ENCODE data around the gene DEFB127.

The DEFB127 gene

GRCh38 chr20:142290-142689 is 15.0 kb upstream of the DEFB127 start, which contains the start of gene DEFB126:
Gene DEFB126, plus strand, starts transcription at chr20:142590. Its CDS starts 39 bp downstream, at chr20:142629.
- no peak within 1 kb of the TSS for H3K4me3 ChIP-seq (IDR thresholded peaks at IDR 0.05; ENCODE audit: insufficient read depth, low read depth, low read length)
- no peak for TF ChIP-seq CTCF (conservative IDR thresholded peaks at IDR 0.05; ENCODE audit: low read depth, low read length)

GRCh38 chr20:145877-146276 is 11.4 kb upstream of the DEFB127 start:
- Histone ChIP-seq H3K4me2 (no peak overlapping the region), H3K79me2 (ENCODE audit: insufficient read depth, low read depth) (no peaks in the 10 kb centered on the region), H2AFZ (ENCODE audit: low read depth) (no peak overlapping the region), H3K9ac (no peak overlapping the region), H4K20me1 (ENCODE audit: insufficient read depth) (no peaks in the 10 kb centered on the region), H3K4me1 (ENCODE audit: low read depth, poor library complexity, severe bottlenecking) (no peaks in the 10 kb centered on the region), H3K27me3 (ENCODE audit: insufficient read depth, low read depth) (no peaks in the 10 kb centered on the region), H3K27ac (no peak overlapping the region), H3K36me3 (ENCODE audit: insufficient read depth) (no peaks in the 10 kb centered on the region), H3K4me3 (IDR thresholded peaks at IDR 0.05; ENCODE audit: insufficient read depth, low read depth, low read length) (no peak overlapping the region)
- no peak for TF ChIP-seq CTCF (conservative IDR thresholded peaks at IDR 0.05; ENCODE audit: low read depth, low read length)

More at GRCh38 chr20:142290-142689, 15.0 kb upstream of the DEFB127 start, which contains the start of gene DEFB126:
- Histone ChIP-seq H3K9ac (no peak within 1 kb of the TSS), H3K27ac (no peak within 1 kb of the TSS), H3K4me1 (ENCODE audit: low read depth, poor library complexity, severe bottlenecking) (no peaks in the 10 kb centered on the region), H3K27me3 (ENCODE audit: insufficient read depth, low read depth) (no peaks in the 10 kb centered on the region), H2AFZ (ENCODE audit: low read depth) (no peak within 1 kb of the TSS), H4K20me1 (ENCODE audit: insufficient read depth) (no peaks in the 10 kb centered on the region), H3K4me2 (no peak within 1 kb of the TSS), H3K36me3 (ENCODE audit: insufficient read depth) (no peaks in the 10 kb centered on the region), H3K79me2 (ENCODE audit: insufficient read depth, low read depth) (no peaks in the 10 kb centered on the region)

GRCh38 chr20:152131-152530 is 5.1 kb upstream of the DEFB127 start:
- Histone ChIP-seq H2AFZ (ENCODE audit: low read depth) (no peak overlapping the region), H3K4me3 (IDR thresholded peaks at IDR 0.05; ENCODE audit: insufficient read depth, low read depth, low read length) (no peak overlapping the region), H3K9ac (no peak overlapping the region), H3K79me2 (ENCODE audit: insufficient read depth, low read depth) (no peaks in the 10 kb centered on the region), H4K20me1 (ENCODE audit: insufficient read depth) (no peaks in the 10 kb centered on the region), H3K4me2 (no peak overlapping the region), H3K4me1 (ENCODE audit: low read depth, poor library complexity, severe bottlenecking) (no peaks in the 10 kb centered on the region), H3K36me3 (ENCODE audit: insufficient read depth) (no peaks in the 10 kb centered on the region), H3K27me3 (ENCODE audit: insufficient read depth, low read depth) (no peaks in the 10 kb centered on the region), H3K27ac (no peak overlapping the region)
- no peak for TF ChIP-seq CTCF (conservative IDR thresholded peaks at IDR 0.05; ENCODE audit: low read depth, low read length)

- Histone ChIP-seq H3K27me3 (ENCODE audit: insufficient read depth, low read depth) (no peaks in the 10 kb centered on the region), H4K20me1 (ENCODE audit: insufficient read depth) (no peaks in the 10 kb centered on the region), H3K79me2 (ENCODE audit: insufficient read depth, low read depth) (no peaks in the 10 kb centered on the region), H3K4me2 (no peak overlapping the region), H3K9ac (no peak overlapping the region), H3K4me1 (ENCODE audit: low read depth, poor library complexity, severe bottlenecking) (no peaks in the 10 kb centered on the region), H2AFZ (ENCODE audit: low read depth) (no peak overlapping the region), H3K27ac (no peak overlapping the region), H3K36me3 (ENCODE audit: insufficient read depth) (no peaks in the 10 kb centered on the region), H3K4me3 (IDR thresholded peaks at IDR 0.05; ENCODE audit: insufficient read depth, low read depth, low read length) (no peak overlapping the region)
- no peak for TF ChIP-seq CTCF (conservative IDR thresholded peaks at IDR 0.05; ENCODE audit: low read depth, low read length)
These were observed 7.4 kb downstream of the DEFB127 start for GRCh38 chr20:164618-165017.

All from KMS-11 (cell line).